Left renal pelvis (tissue), 4 donors: ENCODE measurements around the gene TBXAS1. TPM values are rescaled to one million over a fixed set of nuclear protein-coding genes. Genes with fewer than 3 reads are reported as not detected.
A peak's percentile ranks its signal among the peaks of the same experiment; 100 is the strongest.

ENCODE experiments used
- DNase-seq, 4 donors: peaks; one replicate each; pipeline ENCODE4 v3.0.0-alpha.2; 2013; ENCODE audit warnings: low read depth in 4 of 4, low spot score in 3 of 4
- polyA plus RNA-seq, 4 donors: library from polyadenylated mRNA; unstranded; fragments of 120-200 nt; gene quantifications; one replicate each; pipeline ENCODE4 v1.2.1, GENCODE V29; 2013; ENCODE audit not compliant: insufficient read length in 4 of 4

The TBXAS1 gene
- polyA plus RNA-seq, 4 donors: 8.0 to 31.6 (median 26.4) TPM

- no peak for DNase-seq
Observed at GRCh38 chr7:140060243-140060630, 231.2 kb downstream of the TBXAS1 start.

DNA sequence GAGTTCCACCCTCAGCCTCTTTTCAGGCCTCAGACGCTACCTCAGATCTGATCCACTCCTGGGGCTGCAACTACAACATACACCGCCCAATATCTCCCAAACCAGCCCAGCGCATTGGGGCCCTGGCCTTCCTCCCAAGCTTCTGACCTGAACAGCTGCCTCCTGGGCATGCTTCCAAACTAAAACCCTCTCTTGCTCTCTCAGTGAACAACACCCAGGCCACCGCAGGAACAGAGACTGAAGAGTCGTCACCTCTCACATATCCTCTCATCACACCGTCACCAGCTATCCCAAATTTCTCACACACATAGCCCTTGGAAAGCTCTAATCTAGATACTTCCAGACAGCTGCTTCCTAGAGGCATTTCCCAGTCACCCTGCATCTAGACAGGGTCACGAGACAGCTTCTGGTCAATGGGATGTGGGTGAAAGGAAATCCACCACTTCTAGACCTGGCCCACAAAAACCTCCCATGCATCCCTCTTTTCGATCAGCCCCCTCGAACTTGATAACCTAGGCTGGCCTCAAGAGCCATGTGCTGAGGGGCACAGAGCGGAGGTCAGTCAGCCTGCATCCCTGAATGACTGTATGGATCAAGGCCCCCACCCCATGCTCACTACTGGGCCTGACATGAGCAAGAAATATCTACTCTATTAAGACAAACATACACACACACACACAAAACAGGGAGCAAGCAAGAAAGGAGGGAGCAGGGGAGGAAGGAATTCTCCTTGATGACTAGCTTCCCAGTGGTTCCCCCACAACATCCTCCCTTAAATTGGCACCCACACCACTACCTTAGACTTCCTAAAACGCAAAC is 231.9 kb downstream of the TBXAS1 start:
- no peak for DNase-seq

GRCh38 chr7:140061607-140061930 is 232.5 kb downstream of the TBXAS1 start:
- DNase-seq: no peak

GRCh38 chr7:140062118-140062527 is 233.1 kb downstream of the TBXAS1 start:
- DNase-seq: no peak

GRCh38 chr7:140062528-140063299 is 233.7 kb downstream of the TBXAS1 start, which contains the start of gene PARP12:
PARP12 (minus strand) TSS chr7:140062951; CDS start chr7:140062847, 104 bp downstream.
- peak; percentile 54 to 69 (median 58) for DNase-seq

DNA sequence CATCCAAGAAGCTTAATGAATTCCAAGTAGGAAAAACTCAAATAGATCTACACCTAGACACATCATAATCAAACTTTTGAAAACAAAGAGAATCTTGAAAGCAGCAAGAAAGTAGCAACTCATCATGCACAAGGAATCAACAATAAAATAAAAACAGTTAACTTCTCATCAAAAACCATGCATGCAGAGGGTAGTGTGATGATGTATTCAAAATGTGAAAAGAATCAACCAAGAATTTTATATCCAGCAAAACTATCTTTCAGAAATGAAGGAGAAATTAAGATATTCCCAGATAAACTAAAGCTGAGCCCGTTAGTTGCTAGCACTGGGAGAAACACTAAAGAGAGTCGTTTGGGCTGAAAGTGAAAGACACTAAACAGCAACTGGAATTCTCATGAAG is 238.0 kb downstream of the TBXAS1 start:
- DNase-seq: no peak

GRCh38 chr7:140068033-140068432 is 239.0 kb downstream of the TBXAS1 start:
- no peak for DNase-seq

DNA sequence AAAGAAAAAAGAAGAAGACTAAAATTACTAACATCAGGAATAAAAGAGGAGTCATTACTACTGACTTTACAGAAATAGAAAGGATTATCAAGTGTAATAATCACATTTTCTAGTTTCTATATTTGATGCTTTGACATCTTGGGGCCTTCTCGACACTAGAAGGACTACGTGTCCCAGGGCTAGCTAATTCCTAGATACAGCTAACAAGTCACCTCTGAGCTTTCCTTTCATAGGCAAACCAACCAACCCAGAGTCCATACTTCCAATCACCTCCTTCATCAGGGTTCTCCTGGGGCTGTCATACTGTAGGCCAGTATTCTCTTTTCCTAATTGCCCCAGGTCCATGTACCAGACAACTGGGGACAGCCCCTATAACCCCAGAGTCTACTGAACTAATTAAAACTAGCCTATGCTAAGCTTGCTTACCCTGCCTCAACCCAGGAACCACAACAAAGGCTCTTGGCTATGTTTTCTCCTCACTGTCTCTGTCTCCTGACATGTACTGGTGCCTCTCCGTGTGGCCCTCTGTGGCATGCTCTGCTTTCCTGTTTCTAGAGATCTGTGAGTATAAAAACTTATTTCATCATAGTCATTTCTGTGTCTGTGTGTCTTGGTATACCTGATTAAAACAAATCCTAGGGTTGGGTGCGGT is 240.4 kb downstream of the TBXAS1 start:
- DNase-seq: no peak

Other genes starting within 250 kb of the TBXAS1 start
- 100 to 1,000 TPM in 1 of 4 donors, 10 to 100 TPM in 3; 24.0 to 104 (median 84.9) TPM for gene HIPK2, start 51.3 kb upstream of the TBXAS1 start, polyA plus RNA-seq
- 10 to 100 TPM; 14.1 to 24.7 (median 15.5) TPM for gene PARP12, start 233.7 kb downstream of the TBXAS1 start, polyA plus RNA-seq